GM23248 (cell line): Measurements from ENCODE around the gene PATJ. TPM values are rescaled to one million over a fixed set of nuclear protein-coding genes. Genes with fewer than 3 reads are reported as not detected.
"Not testable (repeated sequence)": the region's sequence is repeated elsewhere in the genome, so short reads cannot be mapped to it uniquely, and the experiment has no call there.

Source experiments
- DNase-seq: peaks from one replicate; pipeline ENCODE4 v3.0.0-alpha.2; 2015
- H2AFZ ChIP-seq: fragments of 200-600 bp; sonication (generic); 2 replicates; pipeline ENCODE4 v1.6.1; 2016; ENCODE audit warnings: antibody characterized with exemption
- H3F3A ChIP-seq: fragments of 200-600 bp; sonication (generic); 2 replicates; pipeline ENCODE4 v1.6.1; 2016; ENCODE audit warnings: mild to moderate bottlenecking, antibody characterized with exemption, mixed run types; ENCODE audit not compliant: insufficient read depth
- H3K27ac ChIP-seq: fragments of 200-600 bp; sonication (generic); 2 replicates; pipeline ENCODE4 v1.5.1; 2016; ENCODE audit warnings: mild to moderate bottlenecking
- H3K27me3 ChIP-seq: fragments of 200-600 bp; sonication (generic); replicated peaks from 2 replicates; pipeline ENCODE4 v1.6.1; 2016; ENCODE audit warnings: mild to moderate bottlenecking; ENCODE audit not compliant: insufficient read depth
- H3K36me3 ChIP-seq: fragments of 200-600 bp; sonication (generic); 2 replicates; pipeline ENCODE4 v1.6.1; 2016; ENCODE audit warnings: low read depth, mild to moderate bottlenecking
- H3K4me1 ChIP-seq: fragments of 200-600 bp; sonication (generic); 2 replicates; pipeline ENCODE4 v1.6.1; 2016; ENCODE audit warnings: mild to moderate bottlenecking; ENCODE audit not compliant: insufficient read depth
- H3K4me2 ChIP-seq: fragments of 200-600 bp; sonication (generic); one replicate; pipeline ENCODE4 v1.6.1; 2016; ENCODE audit warnings: mild to moderate bottlenecking; ENCODE audit not compliant: unreplicated experiment
- H3K4me3 ChIP-seq: fragments of 200-600 bp; sonication (generic); 2 replicates; pipeline ENCODE4 v1.5.1; 2016; ENCODE audit warnings: mild to moderate bottlenecking
- H3K79me2 ChIP-seq: fragments of 200-600 bp; sonication (generic); 2 replicates; pipeline ENCODE4 v1.6.1; 2016; ENCODE audit warnings: mild to moderate bottlenecking; ENCODE audit not compliant: insufficient read depth
- H3K9ac ChIP-seq: fragments of 200-600 bp; sonication (generic); 2 replicates; pipeline ENCODE4 v1.6.1; 2016; ENCODE audit warnings: mild to moderate bottlenecking
- H3K9me2 ChIP-seq: fragments of 200-600 bp; sonication (generic); 2 replicates; pipeline ENCODE4 v1.6.1; 2016; ENCODE audit warnings: mixed run types, mild to moderate bottlenecking, moderate library complexity; ENCODE audit not compliant: insufficient read depth
- H3K9me3 ChIP-seq: fragments of 200-600 bp; sonication (generic); one replicate; pipeline ENCODE4 v1.6.1; 2017; ENCODE audit warnings: low read depth
- H4K20me1 ChIP-seq: fragments of 200-600 bp; sonication (generic); 2 replicates; pipeline ENCODE4 v1.6.0; 2016; ENCODE audit not compliant: insufficient read depth
- EZH2 ChIP-seq: fragments of 200-600 bp; sonication (generic); IDR thresholded peaks from 2 replicates; pipeline ENCODE4 v1.6.1; 2018; ENCODE audit warnings: antibody characterized with exemption, mild to moderate bottlenecking; ENCODE audit not compliant: insufficient read depth, poor library complexity, severe bottlenecking
- EZH2phosphoT487 ChIP-seq: fragments of 200-600 bp; sonication (generic); IDR thresholded peaks from 2 replicates; pipeline ENCODE4 v1.6.1; 2018; ENCODE audit warnings: antibody characterized with exemption, moderate library complexity, mild to moderate bottlenecking, low read depth; ENCODE audit not compliant: insufficient read depth
- WGBS, 2 experiments: methylation state at CpG; one replicate each; pipeline ENCODE4 v1.1.6; 2015 to 2017; ENCODE audit warnings: low lambda C conversion rate in 2 of 2, low coverage in 1 of 2; ENCODE audit errors: missing lambda C conversion rate in 2 of 2; 5-methylcytosine and 5-hydroxymethylcytosine counted together
- in situ Hi-C: fragments of 300-500 bp; cut with MboI; formaldehyde crosslinking; loops from 2 replicates; pipeline ENCODE4 v1.15.0; 2020
- polyA plus RNA-seq: library from polyadenylated mRNA; unstranded; fragments of >200 nt; fragmentation: Nextera tagmentation; extraction: Ambion mirVana; gene quantifications from 2 replicates; pipeline ENCODE4 v1.2.1, GENCODE V29; 2016
- total RNA-seq: library from RNA; depleted of rRNA; stranded (reverse); fragments of >200 nt; shearing (Covaris generic); gene quantifications from 2 replicates; pipeline ENCODE4 v1.2.3, GENCODE V29; 2014

PATJ gene
- total and polyA plus RNA-seq, 2 experiments from 2014 or later, result 5.3 to 6.1 TPM

DNA sequence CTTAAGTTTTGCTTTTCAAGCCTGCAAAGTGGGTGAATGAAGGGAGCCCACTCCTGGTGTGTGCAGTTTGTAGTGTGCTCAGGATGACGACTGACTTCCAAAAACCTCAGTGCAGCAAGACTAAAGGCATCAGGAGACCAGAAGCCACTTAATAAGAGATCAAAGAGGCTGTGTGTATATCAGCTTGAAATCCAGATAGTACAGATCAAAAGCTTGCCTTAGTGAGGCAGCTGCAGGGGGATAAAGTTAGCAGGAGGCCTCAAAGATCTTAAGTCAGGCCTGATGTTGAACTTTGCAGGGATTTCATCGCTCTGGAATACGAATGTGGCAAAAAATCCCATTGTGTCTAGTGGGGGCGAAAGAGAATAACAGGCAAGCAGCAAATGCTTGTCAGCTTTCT is 99.8 kb downstream of the PATJ start:
- in situ Hi-C loops, result loop anchor here (10.0 to 25.0 kb wide), 2 partner anchors 867 to 1855 kb away; no protein-coding TSS in a partner anchor
- peaks cover 21% of the 10 kb centered on the region for H3K4me1 ChIP-seq
- WGBS, 2 experiments, result 87 to 91% methylated on average over 4 of the region's 4 CpGs

GRCh38 chr1:61842863-61843514 is 100.7 kb downstream of the PATJ start:
- Histone ChIP-seq H2AFZ (no peak overlapping the region), H3K27me3 (no peaks in the 10 kb centered on the region), H4K20me1 (no peaks in the 10 kb centered on the region), H3K9me2 (no peaks in the 10 kb centered on the region), H3K4me3 (no peak overlapping the region), H3K79me2 (no peaks in the 10 kb centered on the region), H3K27ac (no peak overlapping the region), H3F3A (peaks cover 6% of the 10 kb centered on the region; the same call in 1 of the 2 replicates), H3K4me1 (peaks cover 24% of the 10 kb centered on the region), H3K4me2 (no peak overlapping the region), H3K36me3 (no peaks in the 10 kb centered on the region), H3K9ac (no peak overlapping the region), H3K9me3 (no peaks in the 10 kb centered on the region)
- in situ Hi-C loops, result loop anchor here (10.0 to 25.0 kb wide), 2 partner anchors 868 to 1856 kb away; no protein-coding TSS in a partner anchor
- no peak for TF ChIP-seq EZH2
- TF ChIP-seq EZH2phosphoT487, result no peak
- 81 to 89% methylated on average over 2 of the region's 2 CpGs for WGBS, 2 experiments
- DNase-seq, result peak; percentile 21

More for the DNA sequence above, 99.8 kb downstream of the PATJ start:
- Histone ChIP-seq H3K9me3 (no peaks in the 10 kb centered on the region), H2AFZ (no peak overlapping the region), H3K27ac (no peak overlapping the region), H3K4me2 (no peak overlapping the region), H4K20me1 (no peaks in the 10 kb centered on the region), H3F3A (peaks cover 6% of the 10 kb centered on the region; the same call in 1 of the 2 replicates), H3K79me2 (no peaks in the 10 kb centered on the region), H3K27me3 (no peaks in the 10 kb centered on the region), H3K36me3 (no peaks in the 10 kb centered on the region), H3K9me2 (no peaks in the 10 kb centered on the region), H3K9ac (no peak overlapping the region), H3K4me3 (no peak overlapping the region)
- no peak for DNase-seq
- TF ChIP-seq EZH2phosphoT487 (no peak), EZH2 (no peak)

- Histone ChIP-seq H3K9me2 (no peaks in the 10 kb centered on the region), H3F3A (peaks cover 5% of the 10 kb centered on the region; the same call in 1 of the 2 replicates), H3K27ac (no peak overlapping the region), H3K4me3 (no peak overlapping the region), H3K79me2 (no peaks in the 10 kb centered on the region), H3K9me3 (no peaks in the 10 kb centered on the region), H2AFZ (no peak overlapping the region), H3K27me3 (no peaks in the 10 kb centered on the region), H4K20me1 (no peaks in the 10 kb centered on the region), H3K4me2 (no peak overlapping the region), H3K9ac (no peak overlapping the region), H3K4me1 (peaks cover 22% of the 10 kb centered on the region), H3K36me3 (no peaks in the 10 kb centered on the region)
- WGBS, 2 experiments, result 96 to 97% methylated on average over 1 of the region's 1 CpG
- no peak for DNase-seq
- in situ Hi-C loops, result loop anchor here (10.0 to 25.0 kb wide), 2 partner anchors 869 to 1857 kb away; no protein-coding TSS in a partner anchor
- TF ChIP-seq EZH2phosphoT487 (no peak), EZH2 (no peak)
These were observed 101.7 kb downstream of the PATJ start for GRCh38 chr1:61844006-61844405.

- H3F3A ChIP-seq, H3K27me3 ChIP-seq, H4K20me1 ChIP-seq, H3K36me3 ChIP-seq, H3K27ac ChIP-seq, H3K79me2 ChIP-seq, H2AFZ ChIP-seq, H3K4me2 ChIP-seq, H3K4me3 ChIP-seq, H3K9ac ChIP-seq, DNase-seq, H3K9me2 ChIP-seq, H3K9me3 ChIP-seq: not testable (repeated sequence)
- 95 to 100% methylated on average over 2 of the region's 2 CpGs for WGBS, 2 experiments
- in situ Hi-C loops, result loop anchor here (10.0 to 25.0 kb wide), 2 partner anchors 870 to 1857 kb away; no protein-coding TSS in a partner anchor
- peaks cover 15% of the 10 kb centered on the region for H3K4me1 ChIP-seq
These were observed 102.4 kb downstream of the PATJ start for GRCh38 chr1:61844664-61845063.
